Pons (tissue), 1 donor: ENCODE results near the gene WDR41.
A peak's percentile ranks its signal among the peaks of the same experiment; 100 is the strongest.
"Not testable (repeated sequence)": the region's sequence is repeated elsewhere in the genome, so short reads cannot be mapped to it uniquely, and the experiment has no call there.

Source experiments
- DNase-seq: peaks from one replicate; pipeline ENCODE4 v3.0.0-alpha.2; 2016; ENCODE audit warnings: low spot score

WDR41 gene, protein sequence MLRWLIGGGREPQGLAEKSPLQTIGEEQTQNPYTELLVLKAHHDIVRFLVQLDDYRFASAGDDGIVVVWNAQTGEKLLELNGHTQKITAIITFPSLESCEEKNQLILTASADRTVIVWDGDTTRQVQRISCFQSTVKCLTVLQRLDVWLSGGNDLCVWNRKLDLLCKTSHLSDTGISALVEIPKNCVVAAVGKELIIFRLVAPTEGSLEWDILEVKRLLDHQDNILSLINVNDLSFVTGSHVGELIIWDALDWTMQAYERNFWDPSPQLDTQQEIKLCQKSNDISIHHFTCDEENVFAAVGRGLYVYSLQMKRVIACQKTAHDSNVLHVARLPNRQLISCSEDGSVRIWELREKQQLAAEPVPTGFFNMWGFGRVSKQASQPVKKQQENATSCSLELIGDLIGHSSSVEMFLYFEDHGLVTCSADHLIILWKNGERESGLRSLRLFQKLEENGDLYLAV

DNA sequence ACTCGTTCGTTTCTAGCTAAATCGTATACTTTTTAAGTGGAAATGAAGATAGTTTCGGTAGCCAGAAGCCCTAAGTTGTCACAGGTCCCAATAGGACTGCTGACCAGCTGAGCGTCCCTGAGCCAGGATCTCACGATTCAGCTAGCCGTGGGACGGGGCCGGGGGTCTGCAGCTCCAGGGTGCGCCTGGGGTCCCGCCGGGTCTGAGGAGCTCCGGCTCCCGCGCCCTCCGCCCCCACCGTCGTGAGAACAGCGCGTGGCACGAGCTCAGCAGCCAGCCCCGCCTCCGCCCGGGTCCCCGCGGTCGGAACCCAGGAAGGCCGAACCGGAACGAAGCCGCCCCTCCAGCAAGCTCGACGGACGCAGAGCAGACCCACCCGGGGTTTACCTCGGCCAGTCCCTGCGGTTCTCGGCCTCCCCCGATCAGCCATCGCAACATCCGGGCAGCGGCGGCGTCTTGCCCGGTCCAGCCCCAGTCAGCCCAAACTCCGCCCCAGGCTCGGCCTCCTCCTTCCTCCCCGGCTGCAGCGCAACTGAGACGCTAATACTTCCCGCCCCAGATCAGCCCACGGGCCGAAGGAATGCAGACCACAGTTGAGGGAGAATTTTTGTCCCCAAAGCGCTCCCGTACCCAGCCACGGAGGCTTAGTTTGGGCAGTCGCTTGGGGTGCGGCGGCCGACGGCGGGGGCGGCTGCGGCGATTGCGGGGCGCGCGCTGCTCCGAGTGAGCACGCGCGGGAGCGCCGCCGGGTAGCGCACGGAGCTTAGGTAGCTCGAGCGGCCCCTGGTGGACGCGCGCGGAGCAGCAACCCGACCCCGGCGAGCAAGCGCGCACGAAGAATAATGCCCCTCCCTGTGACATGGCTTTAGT, at the start of gene WDR41:
TSS of gene WDR41 (minus strand) at position 534 of the 870 bp plus-strand sequence. CDS start at position 438, 96 bp downstream.
- peak; percentile 86 for DNase-seq

DNA sequence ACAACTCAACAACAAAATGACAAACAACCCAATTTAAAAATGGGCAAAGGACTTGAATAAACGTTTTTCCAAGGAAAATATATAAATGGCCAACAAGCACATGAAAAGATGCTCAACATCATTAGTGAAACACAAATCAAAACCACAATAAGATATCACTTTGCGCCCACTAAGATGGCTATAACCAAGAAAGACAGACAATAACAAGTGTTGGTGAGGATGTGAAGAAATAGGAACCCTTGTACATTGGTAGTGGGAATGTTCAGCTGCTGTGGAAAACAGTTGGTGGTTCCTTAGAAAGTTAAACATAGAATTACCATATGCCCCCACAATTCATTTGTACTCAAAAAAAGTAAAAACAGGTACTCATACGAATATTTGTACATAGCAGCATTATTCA, 39.2 kb upstream of the WDR41 start:
- no peak for DNase-seq

DNA sequence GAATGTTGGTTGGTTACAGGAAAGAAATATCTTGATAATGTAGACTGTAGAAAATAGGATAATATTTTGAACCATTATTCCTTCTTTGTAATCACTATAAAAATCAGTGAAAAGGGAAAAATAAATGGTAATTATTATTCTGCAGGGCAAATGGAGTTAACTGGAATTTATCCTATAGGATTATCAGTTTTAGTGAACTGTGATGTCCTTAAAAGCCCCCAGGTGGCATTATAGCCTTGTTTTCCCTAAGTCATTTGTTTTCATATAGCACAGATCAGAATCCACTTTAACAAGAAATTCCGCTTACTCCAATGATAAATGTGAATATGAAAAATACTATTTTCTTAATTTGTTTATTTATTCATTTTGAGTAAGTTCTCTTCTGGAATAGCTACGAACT, 26.2 kb upstream of the WDR41 start:
- DNase-seq: no peak

DNA sequence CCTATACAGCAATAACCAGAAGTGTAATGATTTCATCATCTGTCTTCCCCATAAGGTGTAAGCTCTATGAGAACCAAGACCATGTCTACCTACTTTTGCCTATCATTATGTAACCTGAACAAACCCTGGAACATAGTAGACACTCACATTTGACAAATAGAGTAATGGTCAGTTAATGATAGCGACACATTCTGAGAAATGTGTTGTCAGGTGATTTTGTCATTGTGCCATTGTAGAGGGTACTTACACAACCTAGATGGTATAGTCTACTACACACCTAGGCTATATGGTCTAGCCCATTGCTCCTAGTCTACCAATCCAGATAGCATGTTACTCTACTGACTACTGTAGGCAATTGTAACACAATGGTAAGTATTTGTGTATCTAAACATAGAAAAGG, 22.3 kb upstream of the WDR41 start:
- DNase-seq: no peak

DNA sequence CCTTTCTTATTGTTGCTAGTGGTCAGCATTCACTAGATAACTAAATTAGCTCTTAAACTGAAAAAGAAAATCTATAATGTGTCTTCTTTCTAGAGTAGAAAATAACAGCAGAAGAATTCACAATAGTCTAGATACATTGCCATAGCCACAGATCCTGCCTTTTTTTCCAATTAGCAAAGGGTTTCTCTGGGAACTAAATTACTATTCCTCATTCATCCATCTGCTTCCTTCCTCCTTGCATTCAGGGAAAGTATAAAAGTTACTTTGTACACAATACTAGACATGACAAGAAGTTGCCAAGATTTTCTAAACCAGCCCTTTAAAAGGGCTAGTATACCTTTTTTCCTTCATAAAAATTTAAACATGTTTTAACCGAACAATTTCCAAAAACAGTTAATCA, 21.2 kb upstream of the WDR41 start:
- no peak for DNase-seq

DNA sequence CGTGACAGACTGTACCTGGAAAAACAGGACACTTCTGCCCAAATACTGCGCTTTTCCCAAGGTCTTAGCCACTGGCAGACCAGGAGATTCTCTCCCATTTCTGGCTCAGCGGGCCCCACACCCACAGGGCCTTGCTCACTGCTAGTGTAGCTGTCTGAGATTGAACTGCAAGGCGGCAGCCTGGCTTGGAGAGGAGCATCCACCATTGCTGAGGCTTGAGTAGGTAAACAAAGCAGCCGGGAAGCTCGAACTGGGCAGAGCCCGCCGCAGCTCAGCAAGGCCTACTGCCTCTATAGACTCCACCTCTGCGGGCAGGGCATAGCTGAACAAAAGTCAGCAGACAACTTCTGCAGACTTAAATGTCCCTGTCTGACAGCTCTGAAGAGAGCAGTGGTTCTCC, 9.0 kb upstream of the WDR41 start:
- not testable (repeated sequence) for DNase-seq

DNA sequence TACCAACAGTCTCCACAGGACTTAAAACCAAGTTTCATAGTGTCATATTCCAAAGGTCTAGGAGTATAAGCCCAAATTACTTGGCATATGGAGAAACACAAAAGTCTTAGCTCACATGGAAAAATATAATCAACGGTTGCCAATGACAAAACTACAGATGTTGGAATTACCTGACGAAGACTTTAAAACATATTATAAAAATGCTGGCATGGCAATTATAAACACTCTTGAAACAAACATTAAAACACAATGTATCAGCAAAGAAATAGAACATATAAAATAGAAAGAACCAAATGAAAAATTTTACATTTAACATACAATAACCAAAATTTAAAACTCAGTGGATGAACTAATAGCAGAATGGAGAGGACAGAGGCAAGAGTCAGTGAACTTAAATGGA, 7.9 kb upstream of the WDR41 start:
- no peak for DNase-seq

DNA sequence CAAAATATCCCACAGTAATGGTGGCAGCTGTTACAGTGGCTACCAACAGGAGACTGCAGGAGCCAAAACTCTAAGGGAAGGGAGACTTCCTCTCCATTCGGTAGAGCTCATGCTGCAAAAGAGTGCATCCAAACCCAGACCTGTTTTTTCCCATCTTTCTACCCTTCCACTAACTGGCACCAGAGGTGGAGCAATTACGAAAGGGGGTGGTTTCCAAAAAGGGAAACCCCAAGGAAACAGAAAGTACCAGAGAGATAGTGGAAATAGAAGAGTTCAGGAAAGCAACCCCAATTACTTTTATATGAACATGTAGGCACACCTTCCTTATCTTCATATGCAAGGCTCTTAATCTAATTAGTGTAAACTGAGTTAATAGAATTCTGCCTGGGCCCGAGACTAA, 7.3 kb upstream of the WDR41 start:
- no peak for DNase-seq

DNA sequence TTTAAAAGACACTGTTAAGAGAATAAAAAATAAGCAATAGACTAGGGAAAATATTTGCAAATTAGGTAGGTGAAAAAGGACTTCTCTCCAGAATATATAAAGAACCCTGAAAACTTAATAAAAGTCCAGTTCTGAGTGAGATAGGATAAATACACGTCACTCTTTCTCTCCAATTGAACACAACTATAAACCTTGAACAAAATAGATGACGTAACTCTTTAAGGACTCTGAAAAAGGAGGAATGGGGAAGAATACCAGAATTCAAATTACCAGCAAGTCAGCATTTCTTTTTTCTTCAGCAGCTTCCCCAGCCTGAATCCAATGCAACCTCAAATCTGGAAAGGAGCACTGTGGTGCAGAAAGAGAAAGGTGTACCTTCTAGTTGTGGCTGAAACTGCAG, 6.8 kb upstream of the WDR41 start:
- no peak for DNase-seq

DNA sequence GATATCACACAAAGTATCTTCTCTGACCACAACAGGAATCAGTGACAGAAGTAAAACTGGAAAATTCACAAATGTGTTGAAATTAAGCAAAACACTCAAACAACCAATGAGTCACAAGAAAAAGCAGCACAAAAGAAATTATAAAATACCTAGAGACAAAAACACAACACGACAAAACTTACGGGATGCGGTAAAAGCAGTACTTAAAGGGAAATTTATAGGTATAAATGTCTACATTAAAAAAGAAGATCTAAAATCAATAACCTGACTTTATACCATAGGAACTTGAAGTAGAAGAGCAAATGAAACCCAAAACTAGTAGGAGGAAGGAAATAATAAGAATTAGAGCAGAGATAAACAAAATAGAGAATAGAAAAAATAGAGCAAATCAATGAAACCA, 2.8 kb upstream of the WDR41 start:
- DNase-seq: no peak

DNA sequence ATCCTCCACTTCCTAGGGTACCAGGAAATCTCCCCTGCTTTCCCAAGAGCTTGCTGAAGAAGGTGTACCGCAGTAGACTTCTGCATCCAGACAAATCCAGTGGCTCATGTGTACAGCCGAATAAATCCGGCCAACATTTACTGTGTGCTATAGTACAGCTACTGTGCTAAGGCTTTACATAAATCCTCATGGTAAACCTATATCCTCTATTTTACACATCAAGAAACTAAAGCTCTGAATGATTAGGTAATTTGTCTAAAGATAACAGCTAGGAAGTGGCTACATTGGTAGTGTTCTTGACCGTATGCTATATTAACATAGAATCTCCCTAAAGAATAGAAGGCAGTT, 511 bp upstream of the WDR41 start:
- no peak for DNase-seq

DNA sequence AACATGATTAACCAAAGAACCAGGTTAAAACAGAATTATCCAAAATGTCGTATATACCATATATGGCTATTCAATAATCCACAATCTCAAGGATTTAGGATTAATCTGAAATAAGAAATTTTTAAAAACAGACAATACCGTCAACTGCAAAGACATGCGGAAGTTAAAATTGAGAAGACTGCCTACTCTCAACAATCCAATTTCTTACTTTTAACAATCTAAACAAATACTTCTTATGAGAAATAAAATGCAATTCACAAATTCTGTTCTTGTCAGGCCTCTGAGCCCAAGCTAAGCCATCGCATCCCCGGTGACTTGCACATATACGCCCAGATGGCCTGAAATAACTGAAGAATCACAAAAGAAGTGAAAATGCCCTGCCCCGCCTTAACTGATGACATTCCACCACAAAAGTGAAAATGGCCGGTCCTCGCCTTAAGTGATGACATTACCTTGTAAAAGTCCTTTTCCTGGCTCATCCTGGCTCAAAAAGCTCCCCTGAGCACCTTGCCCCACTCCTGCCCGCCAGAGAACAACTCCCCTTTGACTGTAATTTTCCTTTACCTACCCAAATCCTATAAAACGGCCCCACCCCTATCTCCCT, 1.3 kb downstream of the WDR41 start:
- not testable (repeated sequence) for DNase-seq

DNA sequence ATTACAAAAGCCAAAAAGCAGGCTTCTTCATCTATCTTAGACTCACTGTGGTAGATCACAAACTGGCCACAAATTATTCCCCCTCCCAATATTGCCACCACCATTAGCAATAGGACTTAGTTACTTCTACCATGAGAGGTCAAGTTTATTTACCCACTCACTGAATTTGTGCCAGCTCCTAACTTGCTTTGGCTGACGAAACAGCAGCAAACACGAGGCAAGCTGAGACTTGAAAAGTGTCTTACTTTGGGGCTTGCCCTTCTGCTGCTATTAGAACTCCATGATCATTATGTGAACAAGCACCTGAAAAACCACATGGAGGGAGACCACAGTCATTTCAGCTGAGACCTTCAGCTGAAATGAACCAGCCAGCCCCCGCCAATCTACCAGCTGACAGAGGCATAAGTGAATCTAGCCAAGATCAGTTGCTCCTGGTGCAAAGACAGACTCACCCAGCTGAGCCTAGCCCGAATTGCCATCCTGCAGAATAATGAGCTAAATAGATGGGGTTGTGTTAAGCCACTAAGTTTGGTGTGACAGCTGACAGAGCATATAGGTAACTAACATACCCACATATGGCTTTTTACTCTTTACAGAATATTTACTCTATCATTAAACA, 5.7 kb downstream of the WDR41 start:
- DNase-seq: no peak

DNA sequence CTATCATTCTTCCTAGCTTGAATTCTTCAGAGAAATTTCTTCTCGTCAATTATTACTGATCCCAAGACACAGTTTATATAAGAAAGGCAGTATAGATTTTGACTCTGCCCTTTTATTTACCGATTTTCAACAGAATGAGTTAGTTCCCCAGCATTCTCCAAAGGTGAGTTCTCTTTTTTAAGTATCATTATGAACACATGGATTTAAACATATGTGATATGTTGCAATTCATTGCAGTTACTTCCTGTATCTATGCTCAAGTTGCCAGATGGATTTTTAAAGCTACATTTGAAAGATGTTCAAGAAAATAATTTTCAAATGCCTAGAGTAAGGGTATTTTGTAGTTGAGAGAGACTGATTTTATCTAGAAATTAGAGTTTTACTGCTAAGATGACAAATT, 8.4 kb downstream of the WDR41 start:
- DNase-seq: no peak

DNA sequence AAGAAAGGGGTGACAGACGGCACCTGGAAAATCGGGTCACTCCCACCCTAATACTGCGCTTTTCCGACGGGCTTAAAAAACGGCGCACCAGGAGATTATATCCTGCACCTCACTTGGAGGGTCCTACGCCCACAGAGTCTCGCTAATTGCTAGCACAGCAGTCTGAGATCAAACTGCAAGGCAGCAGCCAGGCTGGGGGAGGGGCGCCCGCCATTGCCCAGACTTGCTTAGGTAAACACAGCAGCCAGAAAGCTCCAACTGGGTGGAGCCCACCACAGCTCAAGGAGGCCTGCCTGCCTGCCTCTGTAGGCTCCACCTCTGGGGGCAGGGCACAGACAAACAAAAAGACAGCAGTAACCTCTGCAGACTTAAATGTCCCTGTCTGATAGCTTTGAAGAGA, 17.1 kb downstream of the WDR41 start:
- not testable (repeated sequence) for DNase-seq

DNA sequence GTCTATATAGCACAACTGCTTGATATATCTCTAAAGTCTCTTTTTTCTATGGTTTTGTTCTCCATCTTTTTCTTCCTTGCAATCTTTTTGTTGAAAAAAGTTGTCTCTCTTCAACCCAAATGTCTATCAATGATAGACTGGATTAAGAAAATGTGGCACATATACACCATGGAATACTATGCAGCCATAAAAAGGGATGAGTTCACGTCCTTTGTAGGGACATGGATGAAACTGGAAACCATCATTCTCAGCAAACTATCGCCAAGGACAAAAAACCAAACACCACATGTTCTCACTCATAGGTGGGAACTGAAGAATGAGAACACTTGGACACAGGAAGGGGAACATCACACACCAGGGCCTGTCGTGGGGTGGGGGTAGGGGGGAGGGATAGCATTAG, 23.2 kb downstream of the WDR41 start:
- not testable (repeated sequence) for DNase-seq

DNA sequence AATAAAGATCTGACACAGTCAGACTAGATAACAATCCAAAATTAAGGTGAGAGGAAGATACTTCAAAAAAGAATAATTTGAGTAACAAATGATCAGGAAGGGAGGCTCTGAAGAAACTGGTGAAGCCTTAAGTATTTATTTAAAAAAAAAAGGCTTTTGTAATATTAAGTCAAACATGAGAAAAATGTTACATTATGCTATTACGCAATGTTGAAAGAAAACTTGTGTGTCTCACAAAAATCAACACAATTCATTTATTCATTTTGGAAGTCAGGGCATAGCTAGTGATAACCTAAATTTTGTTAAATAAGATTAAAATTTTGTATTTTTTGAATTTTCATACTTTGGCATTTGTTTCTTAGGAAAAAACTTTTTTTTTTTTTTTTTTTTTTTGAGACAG, 28.2 kb downstream of the WDR41 start:
- no peak for DNase-seq

DNA sequence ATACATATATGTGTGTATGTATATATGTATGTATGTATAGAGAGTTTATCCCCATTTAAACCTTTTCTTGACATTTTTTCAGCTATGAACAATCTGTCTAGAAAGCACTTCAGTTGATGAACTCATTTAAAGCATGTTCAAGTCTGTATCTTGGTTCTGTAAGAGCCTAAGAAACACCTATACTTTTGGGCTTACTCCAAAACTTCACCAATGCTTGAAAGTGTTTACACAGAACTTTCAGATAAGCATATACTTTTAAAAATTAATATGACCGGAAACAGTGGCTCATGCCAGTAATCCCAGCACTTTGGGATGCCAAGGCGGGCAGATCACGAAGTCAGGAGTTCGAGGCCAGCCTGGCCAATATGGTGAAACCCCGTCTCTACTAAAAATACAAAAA, 30.8 kb downstream of the WDR41 start:
- DNase-seq: no peak

DNA sequence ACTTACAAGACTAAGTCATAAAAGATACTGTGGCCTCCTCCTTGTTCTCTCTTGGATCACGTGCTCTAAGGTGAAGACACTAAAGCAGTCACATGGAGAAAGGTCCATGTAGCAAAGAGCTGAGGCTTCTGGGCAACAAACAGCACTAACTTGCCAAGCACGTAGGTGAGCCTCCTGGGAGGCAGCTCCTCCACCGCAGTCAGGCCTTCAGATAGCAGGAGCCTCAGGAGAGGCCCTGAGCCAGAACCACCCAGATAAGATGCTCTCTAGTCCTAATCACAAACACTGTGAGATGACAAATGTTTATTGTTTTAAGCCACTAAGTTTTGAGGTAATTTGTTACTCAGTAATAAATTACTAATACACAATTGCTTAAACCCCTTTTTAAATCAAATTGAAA, 38.0 kb downstream of the WDR41 start:
- DNase-seq: no peak

DNA sequence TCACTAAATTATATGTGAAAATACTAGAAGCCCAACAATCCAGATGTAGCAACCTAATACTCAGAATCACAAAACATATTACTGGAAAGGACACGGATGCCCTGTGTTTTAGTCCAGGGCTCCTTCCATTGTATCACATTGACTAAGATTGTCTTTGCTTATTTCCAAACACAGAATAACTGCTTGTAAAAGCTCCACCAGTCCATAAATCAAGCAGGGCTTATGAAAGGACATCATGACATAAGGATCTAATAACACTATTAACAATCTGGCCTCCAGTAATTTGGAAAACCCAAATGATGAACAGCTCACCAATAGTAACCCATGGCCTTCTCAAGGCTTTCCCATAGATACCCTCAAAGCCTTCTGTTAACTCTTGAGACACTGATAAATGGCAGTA, 39.8 kb downstream of the WDR41 start:
- DNase-seq: no peak

DNA sequence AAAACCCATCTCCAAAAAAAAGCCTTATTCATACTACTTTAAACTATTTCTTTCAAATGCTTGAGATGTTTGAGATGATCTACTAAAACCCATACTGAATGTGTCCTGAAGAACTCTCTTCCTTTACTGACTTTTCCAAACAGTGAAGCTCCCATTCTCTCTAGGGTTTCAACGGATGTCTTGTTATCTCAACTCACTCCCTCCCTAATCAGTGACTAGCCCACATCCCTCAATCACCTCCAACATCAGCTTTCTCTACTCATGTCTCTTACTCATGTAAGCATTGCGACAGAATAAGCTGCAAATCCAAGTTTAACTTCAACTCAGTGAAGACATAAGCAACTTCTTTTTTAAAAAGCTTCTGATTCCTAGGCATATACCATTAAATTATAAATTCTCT, 42.1 kb downstream of the WDR41 start:
- DNase-seq: no peak

DNA sequence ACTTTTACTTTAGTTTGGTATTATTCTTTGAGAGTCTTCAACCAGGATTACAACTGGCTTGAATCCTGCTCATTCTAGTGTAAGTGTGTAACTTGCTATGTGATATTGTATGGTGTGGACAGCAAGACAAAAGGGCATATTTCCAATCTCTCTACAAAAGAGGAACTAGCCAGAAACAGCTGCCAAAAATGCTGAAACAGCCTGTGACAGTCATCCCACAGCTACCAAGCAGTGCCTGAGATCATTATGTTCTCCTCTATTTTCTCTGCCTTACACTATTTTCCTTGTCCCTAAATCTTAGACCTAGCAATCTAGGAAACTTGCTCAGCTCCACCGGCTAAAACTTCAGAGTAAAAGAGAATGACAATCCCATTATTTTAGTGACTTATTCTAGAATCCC, 42.8 kb downstream of the WDR41 start:
- DNase-seq: peak; percentile 56
